ENCODE results near the gene SAT1.

GRCh38 chrX:23742174-23742696 is 40.7 kb upstream of the SAT1 start:
- TF ChIP-seq MLX (CRISPR knock-in tag; IDR thresholded peaks at IDR 0.05) (no peak), CTCF (CRISPR knock-in tag; IDR thresholded peaks at IDR 0.05) (no peak), SP2 (CRISPR knock-in tag; IDR thresholded peaks at IDR 0.05) (no peak), ZNF282 (IDR thresholded peaks at IDR 0.05; ENCODE audit: partially characterized antibody) (no peak), KLF6 (CRISPR knock-in tag; IDR thresholded peaks at IDR 0.05) (no peak), EZH2 (conservative IDR thresholded peaks at IDR 0.05; ENCODE audit: low read depth, low read length) (no peak), ESRRA (CRISPR knock-in tag; IDR thresholded peaks at IDR 0.05; ENCODE audit: low read depth) (no peak), PTBP1 (IDR thresholded peaks at IDR 0.05; ENCODE audit: low read depth, low read length, poor library complexity, severe bottlenecking) (no peak), TRIM22 (IDR thresholded peaks at IDR 0.05) (no peak), ZNF619 (CRISPR knock-in tag; IDR thresholded peaks at IDR 0.05) (no peak), NKX3-1 (CRISPR knock-in tag; IDR thresholded peaks at IDR 0.05) (no peak), TSC22D2 (CRISPR knock-in tag; IDR thresholded peaks at IDR 0.05; ENCODE audit: borderline replicate concordance) (no peak), FOXK2 (IDR thresholded peaks at IDR 0.05) (no peak), POLR2A (IDR thresholded peaks at IDR 0.05; ENCODE audit: insufficient read depth in 1 of 2, low read depth in 2 of 2, low read length in 2 of 2) (no peak; a peak in 1 of 4 replicates)

Data from HepG2 (cell line).